GM12878 (cell line): ENCODE results near the gene FAM78A. TPM values are rescaled to one million over a fixed set of nuclear protein-coding genes. Genes with fewer than 3 reads are reported as not detected.

Experiments
- ATAC-seq: fragments of 200-7000 bp; cut with Tn5 transposase; 3 replicates; pipeline ENCODE4 v1.9.1; 2020; ENCODE audit warnings: mild to moderate bottlenecking, moderate library complexity
- BruUV-seq: library from RNA; stranded (reverse); fragments of 400-500 nt; replicated peaks from 2 replicates; lab custom pipeline; 2021; lab: Mats Ljungman, UMichigan
- CTCF ChIA-PET: fragments of 300-600 bp; sonication (Branson Sonifier 250); formaldehyde crosslinking; extraction: SDS; loops from one replicate; lab custom pipeline; 2021; ENCODE audit warnings: inconsistent platforms; lab: Yijun Ruan, JAX
- POLR2A ChIA-PET: fragments of 350-600 bp; formaldehyde crosslinking; extraction: SDS; loops from one replicate; lab custom pipeline; 2021; ENCODE audit warnings: inconsistent platforms; lab: Charles Lee
- RAD21 ChIA-PET: fragments of 300-600 bp; sonication (Branson Sonifier 250); formaldehyde crosslinking; loops from one replicate; lab custom pipeline; 2023; ENCODE audit warnings: antibody characterized with exemption; ENCODE audit not compliant: unreplicated experiment; lab: Charles Lee
- SMC1A ChIA-PET: fragments of 300-600 bp; sonication (Branson Sonifier 250); formaldehyde crosslinking; loops from one replicate; lab custom pipeline; 2023; ENCODE audit not compliant: unreplicated experiment, uncharacterized antibody; lab: Charles Lee
- DNase-seq: peaks from one replicate; pipeline ENCODE4 v3.0.0-alpha.2; 2011; ENCODE audit warnings: low read depth, low spot score
- FAIRE-seq: peaks from 3 replicates; lab custom pipeline; 2011; peaks lifted over from hg19 to GRCh38; lab: Jason Lieb, UNC
- H2AFZ ChIP-seq: 2 replicates; pipeline ENCODE4 v1.6.0; 2011; ENCODE audit warnings: low read depth, low read length, control low read depth; ENCODE audit not compliant: control insufficient read depth
- H3K27ac ChIP-seq: 2 replicates; pipeline ENCODE4 v1.5.1; 2011; ENCODE audit warnings: control low read depth; ENCODE audit not compliant: control insufficient read depth, insufficient read depth
- H3K27me3 ChIP-seq, 2 experiments: replicated peaks in 1 of 2; 2 replicates each; pipeline versions ENCODE4 v1.6.0 to v1.6.1; 2011; ENCODE audit warnings: low read length in 1 of 2; ENCODE audit not compliant: control insufficient read depth in 2 of 2, insufficient read depth in 2 of 2
- H3K36me3 ChIP-seq, 2 experiments: 2 replicates each; pipeline ENCODE4 v1.5.1; 2011; ENCODE audit warnings: low read length in 1 of 2; ENCODE audit not compliant: control insufficient read depth in 2 of 2, insufficient read depth in 2 of 2
- H3K4me1 ChIP-seq: 2 replicates; pipeline ENCODE4 v1.6.1; 2011; ENCODE audit warnings: mild to moderate bottlenecking, low read length, moderate library complexity, mixed read lengths; ENCODE audit not compliant: control insufficient read depth, insufficient read depth
- H3K4me2 ChIP-seq: 2 replicates; pipeline ENCODE4 v1.6.0; 2011; ENCODE audit warnings: control low read depth; ENCODE audit not compliant: control insufficient read depth, insufficient read depth
- H3K4me3 ChIP-seq: fragments of 200-600 bp; sonication (generic); 2 replicates; pipeline ENCODE4 v1.5.1; 2016
- H3K79me2 ChIP-seq: 2 replicates; pipeline ENCODE4 v1.6.0; 2011; ENCODE audit warnings: low read length; ENCODE audit not compliant: control insufficient read depth, insufficient read depth
- H3K9ac ChIP-seq: 2 replicates; pipeline ENCODE4 v1.8.0; 2011; ENCODE audit warnings: low read length, control low read depth, mixed read lengths; ENCODE audit not compliant: control insufficient read depth, insufficient read depth
- H3K9me3 ChIP-seq: replicated peaks from 3 replicates; pipeline ENCODE4 v1.5.1; 2011; ENCODE audit warnings: mild to moderate bottlenecking, low read length; ENCODE audit not compliant: control insufficient read depth, insufficient read depth
- H4K20me1 ChIP-seq: 2 replicates; pipeline ENCODE4 v1.6.0; 2011; ENCODE audit not compliant: control insufficient read depth, insufficient read depth
- CEBPZ ChIP-seq: fragments of 150-350 bp; IDR thresholded peaks from 2 replicates; pipeline ENCODE4 v1.6.1; 2016; ENCODE audit warnings: low read depth, low read length
- CHD1 ChIP-seq: IDR thresholded peaks from 2 replicates; pipeline ENCODE4 v1.6.1; 2012; ENCODE audit warnings: low read depth, low read length, improper control_type of control experiment
- E2F4 ChIP-seq: IDR thresholded peaks from 2 replicates; pipeline ENCODE4 v1.6.1; 2012; ENCODE audit warnings: low read depth, low read length, improper control_type of control experiment
- HDAC6 ChIP-seq: fragments of 200-600 bp; sonication (generic); IDR thresholded peaks from one replicate; pipeline ENCODE4 v1.8.0; 2017; ENCODE audit warnings: antibody characterized with exemption; ENCODE audit not compliant: unreplicated experiment
- MYB ChIP-seq: fragments of 150-350 bp; IDR thresholded peaks from 2 replicates; pipeline ENCODE4 v1.6.1; 2014; ENCODE audit warnings: mild to moderate bottlenecking, low read depth, low read length, borderline replicate concordance
- SKIL ChIP-seq: fragments of 450-650 bp; IDR thresholded peaks from 2 replicates; pipeline ENCODE4 v1.6.1; 2017; ENCODE audit warnings: mild to moderate bottlenecking, low read depth, inconsistent platforms; ENCODE audit not compliant: poor library complexity, severe bottlenecking
- SREBF2 ChIP-seq: IDR thresholded peaks from 2 replicates; pipeline ENCODE4 v1.6.1; 2012; ENCODE audit warnings: mild to moderate bottlenecking, low read length
- ZBTB33 ChIP-seq: fragments of 450-650 bp; IDR thresholded peaks from 2 replicates; pipeline ENCODE4 v1.6.1; 2017; ENCODE audit warnings: mild to moderate bottlenecking
- ZSCAN29 ChIP-seq: fragments of 450-650 bp; IDR thresholded peaks from 2 replicates; pipeline ENCODE4 v1.6.1; 2017; ENCODE audit warnings: mild to moderate bottlenecking, moderate library complexity
- ZZZ3 ChIP-seq: IDR thresholded peaks from 2 replicates; pipeline ENCODE4 v1.6.1; 2011; ENCODE audit warnings: low read depth; ENCODE audit not compliant: control insufficient read depth, insufficient read length
- WGBS: methylation state at CpG from one replicate; pipeline ENCODE4 v1.1.6; 2016; ENCODE audit warnings: low lambda C conversion rate; ENCODE audit not compliant: insufficient replicate concordance, insufficient coverage; ENCODE audit errors: missing lambda C conversion rate; 5-methylcytosine and 5-hydroxymethylcytosine counted together
- in situ Hi-C: fragments of 300-500 bp; cut with MboI; formaldehyde crosslinking; loops from 9 replicates; pipeline ENCODE4 v1.14.3; 2018; ENCODE audit warnings: mixed read lengths
- intact Hi-C: fragments of 100-400 bp; cut with micrococcal nuclease; formaldehyde crosslinking; loops from one replicate; pipeline ENCODE4 v1.14.2; 2022; ENCODE audit not compliant: unreplicated experiment
- polyA plus RNA-seq, 11 experiments: library from polyadenylated mRNA; depleted of rRNA in 4 of 11; unstranded in 6 of 11; stranded (reverse) in 5 of 11; fragments of >200 nt; fragmentation: Nextera tagmentation in 4 of 11; fragmentation: Illumina TruSeq in 1 of 11; extraction: Ambion mirVana in 4 of 11; extraction: Trizol in 1 of 11; gene quantifications; 1 replicate in 1 of 11; 2 replicates in 10 of 11; pipeline versions ENCODE4 v1.2.1 to v1.2.3, GENCODE V29; 2011 to 2016; ENCODE audit warnings: inconsistent platforms in 2 of 11, missing spikeins in 2 of 11, low read depth in 1 of 11
- total RNA-seq, 4 experiments: library from RNA; depleted of rRNA in 3 of 4; stranded (reverse); fragments of >200 nt in 3 of 4; fragmentation: Illumina TruSeq in 1 of 4; extraction: Trizol in 1 of 4; gene quantifications; 2 replicates each; pipeline versions ENCODE4 v1.2.1 to v1.2.3, GENCODE V29; 2013 to 2021

FAM78A gene
- total and polyA plus RNA-seq, 10 of the 15 experiments (the other 5 are each of a cell fraction or from before 2014, with no cell fraction given), result 0.18 to 32.5 (median 12.2) TPM

GRCh38 chr9:131312822-131313770 is 36.8 kb upstream of the FAM78A start:
- ChIA-PET RAD21 (no interaction called here), SMC1A (no interaction called here), CTCF (interaction anchor here (0.8 kb wide), 1 partner anchor 10 kb away, joined by 3 read pairs; no protein-coding TSS in a partner anchor), POLR2A (no interaction called here)
- WGBS, result 73% methylated on average over 28 of the region's 28 CpGs
- Histone ChIP-seq H3K27me3 (no peaks in the 10 kb centered on the region; a peak in 2 of 4 replicates), H3K79me2 (no peaks in the 10 kb centered on the region), H4K20me1 (no peaks in the 10 kb centered on the region), H3K9ac (no peak overlapping the region), H3K4me3 (no peak overlapping the region), H3K27ac (no peak overlapping the region), H2AFZ (no peak overlapping the region), H3K4me1 (no peaks in the 10 kb centered on the region), H3K36me3 (no peaks in the 10 kb centered on the region), H3K9me3 (no peaks in the 10 kb centered on the region), H3K4me2 (no peak overlapping the region)
- FAIRE-seq (no peak), ATAC-seq (no peak), DNase-seq (no peak)
- in situ Hi-C loops (no loop called here), intact Hi-C loops (no loop called here)
- no TSS peak for BruUV-seq
- no peak for TF ChIP-seq ZZZ3
- no peak for TF ChIP-seq MYB
- no peak for TF ChIP-seq CHD1
- TF ChIP-seq SKIL, result no peak
- TF ChIP-seq E2F4, result no peak
- TF ChIP-seq CEBPZ, result no peak
- no peak for TF ChIP-seq ZSCAN29
- TF ChIP-seq SREBF2, result no peak
- no peak for TF ChIP-seq HDAC6
- TF ChIP-seq ZBTB33, result no peak
